Neuron (in vitro differentiated cells): ENCODE data around the gene ADCY4.

Experiments used
- H2AFZ ChIP-seq: one replicate; pipeline ENCODE4 v1.6.1; 2013; ENCODE audit warnings: low read depth, mild to moderate bottlenecking, inconsistent platforms, low read length, moderate library complexity
- H3K27me3 ChIP-seq: one replicate; pipeline ENCODE4 v1.6.1; 2013; ENCODE audit warnings: low read length; ENCODE audit not compliant: insufficient read depth
- H3K36me3 ChIP-seq: one replicate; pipeline ENCODE4 v1.6.1; 2013; ENCODE audit warnings: low read length; ENCODE audit not compliant: insufficient read depth
- H3K4me1 ChIP-seq: one replicate; pipeline ENCODE4 v1.6.1; 2013; ENCODE audit warnings: low read length; ENCODE audit not compliant: insufficient read depth
- H3K4me3 ChIP-seq: 2 replicates; pipeline ENCODE4 v1.5.1; 2013; ENCODE audit warnings: mild to moderate bottlenecking, low read length, moderate library complexity
- H3K9me3 ChIP-seq: one replicate; pipeline ENCODE4 v1.6.1; 2013; ENCODE audit warnings: low read length

Gene ADCY4

DNA sequence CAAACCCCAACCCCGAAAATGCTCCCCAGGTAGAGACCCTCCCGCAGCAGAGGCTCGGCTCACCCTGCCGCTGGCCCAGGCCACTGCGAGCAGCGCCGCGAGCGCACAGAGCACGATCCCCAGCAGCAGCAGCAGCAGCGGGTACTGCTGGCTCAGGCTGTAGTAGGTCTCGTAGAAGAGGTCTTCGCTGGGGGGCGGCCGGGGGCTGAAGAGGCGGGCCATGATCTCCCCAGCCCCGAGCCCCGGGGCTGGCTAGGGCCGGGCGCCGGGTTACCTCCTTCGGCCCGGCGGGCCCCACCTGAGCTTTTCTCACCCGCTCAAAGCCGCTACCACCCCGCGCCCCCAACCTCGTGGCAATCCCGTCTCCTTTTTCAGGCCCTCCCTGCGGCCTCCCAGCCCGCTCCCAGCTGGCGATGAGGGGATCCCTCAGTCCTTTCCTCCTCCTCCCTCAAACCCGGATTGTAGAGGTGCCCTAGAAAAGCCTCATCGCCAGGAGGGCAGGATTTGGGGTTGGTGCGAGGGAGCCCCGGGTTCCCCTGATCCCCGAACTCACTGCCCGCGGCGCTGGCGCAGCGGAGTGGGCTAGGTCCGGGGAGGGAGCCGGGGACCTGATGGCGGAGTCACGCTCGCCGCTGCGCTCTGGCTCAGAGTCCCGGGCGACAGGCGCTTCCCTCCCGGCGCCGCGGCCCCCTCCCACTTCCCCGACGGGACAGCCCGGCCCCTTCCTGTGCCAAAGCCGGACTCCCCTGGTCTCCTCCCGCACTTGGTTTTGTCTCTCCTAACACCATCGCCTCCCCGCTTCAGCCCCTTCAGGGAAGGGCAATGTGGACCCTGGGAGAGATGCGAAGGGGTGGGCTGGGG is at the start of gene ADCY4:
Gene ADCY4, minus strand, starts transcription at position 641 of the 861 bp plus-strand sequence. Its CDS starts 419 bp downstream, at position 222.
- Histone ChIP-seq H3K4me1 (peaks cover 10% of the 10 kb centered on the region), H3K27me3 (peaks cover 93% of the 10 kb centered on the region), H2AFZ (no peak within 1 kb of the TSS), H3K4me3 (no peak within 1 kb of the TSS), H3K9me3 (no peaks in the 10 kb centered on the region), H3K36me3 (no peaks in the 10 kb centered on the region)

DNA sequence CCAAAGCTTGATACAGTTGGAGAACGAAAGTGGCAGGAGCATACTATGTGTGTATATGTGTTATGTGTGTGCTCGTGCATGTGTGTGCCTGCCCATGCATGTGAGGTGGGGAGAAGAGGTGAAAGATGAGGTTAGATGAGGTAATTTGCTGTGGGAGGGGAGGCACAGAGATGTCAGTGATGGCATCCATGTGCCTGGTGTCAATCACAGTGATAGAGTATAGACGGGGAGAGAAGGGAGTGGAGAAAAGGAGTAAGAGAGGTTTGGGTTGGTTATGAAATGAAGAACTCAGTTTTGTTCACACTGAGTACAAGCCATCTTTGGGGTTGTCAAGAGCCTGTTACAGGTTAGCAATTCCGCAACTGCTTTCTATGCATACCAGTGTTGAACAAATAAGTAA is 49.3 kb upstream of the ADCY4 start:
- H2AFZ ChIP-seq, result no peak overlapping the region
- H3K4me1 ChIP-seq, result peaks cover 2% of the 10 kb centered on the region
- peaks cover 6% of the 10 kb centered on the region for H3K27me3 ChIP-seq
- H3K9me3 ChIP-seq, result no peaks in the 10 kb centered on the region
- no peaks in the 10 kb centered on the region for H3K36me3 ChIP-seq
- no peak overlapping the region for H3K4me3 ChIP-seq

GRCh38 chr14:24382064-24382371 is 47.1 kb upstream of the ADCY4 start:
- H3K27me3 ChIP-seq, result peaks cover 4% of the 10 kb centered on the region
- no peak overlapping the region for H2AFZ ChIP-seq
- no peaks in the 10 kb centered on the region for H3K9me3 ChIP-seq
- H3K4me1 ChIP-seq, result no peaks in the 10 kb centered on the region
- H3K36me3 ChIP-seq, result peaks cover 1% of the 10 kb centered on the region
- no peak overlapping the region for H3K4me3 ChIP-seq

- no peaks in the 10 kb centered on the region for H3K9me3 ChIP-seq
- H3K4me1 ChIP-seq, result no peaks in the 10 kb centered on the region
- no peak overlapping the region for H2AFZ ChIP-seq
- peaks cover 4% of the 10 kb centered on the region for H3K27me3 ChIP-seq
- H3K4me3 ChIP-seq, result no peak overlapping the region
- H3K36me3 ChIP-seq, result peaks cover 6% of the 10 kb centered on the region
Measured at GRCh38 chr14:24381363-24382063, 46.6 kb upstream of the ADCY4 start.

GRCh38 chr14:24379907-24380730 is 45.2 kb upstream of the ADCY4 start:
- Histone ChIP-seq H2AFZ (no peak overlapping the region), H3K4me1 (no peaks in the 10 kb centered on the region), H3K9me3 (no peaks in the 10 kb centered on the region), H3K4me3 (no peak overlapping the region), H3K27me3 (peaks cover 4% of the 10 kb centered on the region), H3K36me3 (peaks cover 10% of the 10 kb centered on the region)

DNA sequence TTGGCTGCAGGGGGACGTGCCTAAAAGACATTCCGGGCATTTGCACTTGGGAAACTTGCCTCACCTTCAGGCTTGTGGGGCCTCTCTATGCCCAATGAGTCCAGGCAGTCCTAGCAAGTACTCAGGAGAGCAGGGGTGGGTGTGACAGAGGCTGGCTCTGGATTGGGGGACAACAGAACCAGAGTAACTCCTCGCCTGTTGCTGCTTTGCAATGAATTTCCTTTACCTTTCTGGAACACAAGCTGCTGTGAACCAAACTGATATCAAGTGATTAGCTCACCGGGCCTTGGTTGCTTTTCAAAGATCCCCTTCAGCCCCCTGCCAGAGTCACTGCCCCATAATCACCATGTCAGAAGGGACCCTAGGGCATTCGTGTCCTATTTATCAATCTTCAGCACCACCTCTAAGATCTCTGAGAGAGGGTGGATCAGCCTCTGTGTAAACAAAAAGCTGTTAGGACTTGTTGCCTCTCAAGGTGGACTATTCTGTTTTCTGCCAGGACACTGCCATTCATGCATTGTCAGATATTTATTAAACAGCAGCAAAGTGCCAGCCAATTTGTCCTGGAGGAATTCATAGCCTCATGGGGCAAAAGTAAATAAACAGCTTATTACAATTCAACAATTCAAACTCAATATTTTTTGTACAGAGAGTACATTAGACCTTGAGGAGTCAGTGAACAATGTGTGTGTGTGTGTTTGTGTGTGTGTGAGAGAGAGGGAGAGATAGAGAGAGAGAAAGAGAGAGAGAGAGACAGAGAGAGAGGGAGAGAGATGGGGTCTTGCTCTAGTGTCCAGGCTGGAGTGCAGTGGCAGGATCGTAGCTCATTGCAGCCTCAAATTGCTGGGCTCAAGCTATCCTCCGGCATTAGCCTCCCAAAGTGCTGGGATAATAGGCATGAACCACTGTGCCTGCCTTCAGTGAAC is 44.4 kb upstream of the ADCY4 start:
- Histone ChIP-seq H3K36me3 (peaks cover 10% of the 10 kb centered on the region), H2AFZ (no peak overlapping the region), H3K9me3 (no peaks in the 10 kb centered on the region), H3K4me1 (no peaks in the 10 kb centered on the region), H3K4me3 (no peak overlapping the region), H3K27me3 (peaks cover 4% of the 10 kb centered on the region)

DNA sequence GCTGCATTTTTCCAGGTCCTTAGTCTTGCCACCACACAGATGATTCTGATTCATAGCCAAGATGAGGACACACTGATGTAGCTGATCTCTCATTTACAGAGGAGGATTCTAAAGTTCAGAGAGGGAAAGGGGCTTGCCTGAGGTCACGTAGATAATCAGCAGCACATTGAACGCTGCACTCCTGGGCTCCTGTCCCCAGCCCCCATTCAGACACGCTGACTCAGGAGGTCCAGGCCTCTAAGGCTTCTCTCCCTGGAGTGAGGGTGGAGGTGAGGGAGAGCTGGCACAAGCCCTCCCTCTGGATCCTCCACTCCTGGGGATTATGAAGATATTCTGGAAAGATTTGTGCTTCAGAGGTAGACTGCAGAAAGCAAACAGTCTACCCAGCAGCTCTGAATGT is 43.5 kb upstream of the ADCY4 start:
- Histone ChIP-seq H3K4me3 (no peak overlapping the region), H2AFZ (no peak overlapping the region), H3K4me1 (no peaks in the 10 kb centered on the region), H3K27me3 (peaks cover 4% of the 10 kb centered on the region), H3K36me3 (peaks cover 15% of the 10 kb centered on the region), H3K9me3 (no peaks in the 10 kb centered on the region)

- H3K27me3 ChIP-seq, result peaks cover 4% of the 10 kb centered on the region
- no peak overlapping the region for H2AFZ ChIP-seq
- no peak overlapping the region for H3K4me3 ChIP-seq
- peaks cover 21% of the 10 kb centered on the region for H3K36me3 ChIP-seq
- H3K4me1 ChIP-seq, result no peaks in the 10 kb centered on the region
- H3K9me3 ChIP-seq, result no peaks in the 10 kb centered on the region
Measured at GRCh38 chr14:24377657-24378056, 42.8 kb upstream of the ADCY4 start.

GRCh38 chr14:24377126-24377525 is 42.3 kb upstream of the ADCY4 start:
- no peak overlapping the region for H3K4me3 ChIP-seq
- peaks cover 26% of the 10 kb centered on the region for H3K36me3 ChIP-seq
- no peaks in the 10 kb centered on the region for H3K4me1 ChIP-seq
- no peak overlapping the region for H2AFZ ChIP-seq
- H3K9me3 ChIP-seq, result no peaks in the 10 kb centered on the region
- H3K27me3 ChIP-seq, result peaks cover 4% of the 10 kb centered on the region

DNA sequence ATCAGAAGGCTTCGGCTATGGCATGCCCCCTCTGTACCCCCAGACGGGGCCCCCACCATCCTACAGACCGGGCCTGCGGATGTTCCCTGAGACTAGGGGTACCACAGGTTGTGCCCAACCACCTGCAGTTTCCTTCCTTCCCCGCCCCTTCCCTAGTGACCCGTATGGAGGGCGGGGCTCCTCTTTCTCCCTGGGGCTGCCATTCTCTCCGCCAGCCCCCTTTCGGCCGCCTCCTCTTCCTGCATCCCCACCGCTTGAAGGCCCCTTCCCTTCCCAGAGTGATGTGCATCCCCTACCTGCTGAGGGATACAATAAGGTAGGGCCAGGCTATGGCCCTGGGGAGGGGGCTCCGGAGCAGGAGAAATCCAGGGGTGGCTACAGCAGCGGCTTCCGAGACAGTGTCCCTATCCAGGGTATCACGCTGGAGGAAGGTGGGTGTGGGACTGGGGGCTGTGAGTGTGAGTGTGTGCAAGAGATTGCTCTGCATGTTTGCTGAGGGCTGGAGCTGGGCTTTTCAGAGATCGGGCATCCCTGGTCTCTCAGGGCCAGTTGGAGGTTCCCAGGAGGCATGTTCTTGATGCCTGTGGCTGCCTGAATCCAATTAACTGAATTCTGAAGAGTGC is 41.7 kb upstream of the ADCY4 start:
- no peaks in the 10 kb centered on the region for H3K9me3 ChIP-seq
- H3K4me3 ChIP-seq, result no peak overlapping the region
- no peak overlapping the region for H2AFZ ChIP-seq
- peaks cover 3% of the 10 kb centered on the region for H3K27me3 ChIP-seq
- peaks cover 28% of the 10 kb centered on the region for H3K36me3 ChIP-seq
- no peaks in the 10 kb centered on the region for H3K4me1 ChIP-seq

DNA sequence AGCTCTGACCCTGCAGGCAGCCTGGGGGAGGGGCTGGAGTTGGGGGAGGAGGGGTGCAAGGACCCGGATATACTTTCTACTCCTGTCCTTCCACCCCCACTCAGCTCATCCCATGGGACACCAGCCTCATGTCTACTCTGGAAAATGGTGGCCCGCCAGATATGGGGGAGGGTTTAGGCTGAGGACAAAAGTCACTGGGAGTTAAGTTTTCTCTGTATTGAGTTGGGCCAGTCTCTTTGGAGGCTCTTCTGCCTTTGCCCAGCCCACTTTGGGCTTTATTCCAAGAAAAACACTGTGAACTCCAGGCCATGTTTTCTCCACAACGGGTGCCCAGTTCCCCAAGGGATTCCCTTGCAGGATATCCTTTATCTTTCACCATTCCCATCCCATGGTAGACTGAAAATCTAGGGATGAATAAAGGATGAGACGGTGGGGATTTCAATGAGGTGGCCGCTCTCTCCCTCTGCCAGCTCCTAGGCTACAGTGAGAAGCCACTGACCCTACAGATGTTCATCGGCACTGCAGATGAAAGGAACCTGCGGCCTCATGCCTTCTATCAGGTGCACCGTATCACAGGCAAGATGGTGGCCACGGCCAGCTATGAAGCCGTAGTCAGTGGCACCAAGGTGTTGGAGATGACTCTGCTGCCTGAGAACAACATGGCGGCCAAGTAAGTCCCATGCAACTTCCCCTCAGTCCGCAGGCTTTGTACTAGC is 38.0 kb upstream of the ADCY4 start:
- Histone ChIP-seq H3K36me3 (peaks cover 30% of the 10 kb centered on the region), H3K27me3 (no peaks in the 10 kb centered on the region), H3K4me3 (no peak overlapping the region), H3K9me3 (no peaks in the 10 kb centered on the region), H3K4me1 (peaks cover 8% of the 10 kb centered on the region), H2AFZ (no peak overlapping the region)
